GM21825 (cell line): ENCODE data around the gene SUGP1.

Experiments
- ATAC-seq: cut with Tn5 transposase; IDR thresholded peaks from one replicate; pipeline ENCODE4 v1.9.1; 2021; ENCODE audit warnings: mild to moderate bottlenecking, moderate library complexity; ENCODE audit not compliant: unreplicated experiment

SUGP1 gene

GRCh38 chr19:19342086-19343015, 22.0 kb upstream of the SUGP1 start:
- ATAC-seq: no peak

- no peak for ATAC-seq
Observed at GRCh38 chr19:19341026-19341425, 20.7 kb upstream of the SUGP1 start.

- ATAC-seq: no peak
Observed at GRCh38 chr19:19338082-19338481, 17.8 kb upstream of the SUGP1 start.

DNA sequence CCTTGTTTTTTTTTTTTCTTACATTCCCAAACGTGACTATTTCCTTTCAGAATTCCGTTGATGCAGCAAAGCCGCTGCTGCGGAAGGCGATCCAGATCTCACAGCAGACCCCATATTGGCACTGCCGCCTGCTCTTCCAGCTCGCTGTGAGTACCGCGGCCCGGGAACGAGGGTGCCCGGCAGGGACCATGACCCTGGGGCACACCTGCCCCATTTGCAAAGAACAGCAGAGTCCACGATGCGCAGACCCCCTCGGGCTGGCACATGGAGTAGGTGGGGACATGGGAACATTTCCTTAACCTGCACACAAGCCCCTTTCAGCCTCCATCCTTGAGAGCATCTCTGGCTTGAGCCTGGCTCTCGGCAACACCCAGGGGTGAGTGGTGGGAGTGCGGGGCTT, 16.8 kb upstream of the SUGP1 start:
- no peak for ATAC-seq

DNA sequence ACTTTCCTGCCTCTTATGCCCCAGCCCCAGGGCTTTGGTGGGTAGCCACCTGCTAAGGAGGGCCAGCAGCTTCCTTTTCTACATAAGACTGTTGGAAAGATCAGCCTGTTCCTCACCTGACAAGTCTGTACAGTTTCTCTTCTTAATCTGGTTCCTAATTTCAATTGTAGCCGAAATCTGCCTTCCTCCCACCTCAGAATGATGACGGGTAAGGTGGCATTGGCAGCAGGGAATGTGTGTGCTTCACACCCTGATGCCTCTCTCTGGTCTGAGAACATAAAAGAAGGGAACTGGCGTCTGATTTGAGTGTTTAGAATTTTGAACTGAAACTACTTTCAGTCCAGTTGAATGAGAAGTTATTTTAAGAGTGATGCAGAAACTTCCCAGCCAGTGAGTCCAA, 16.3 kb upstream of the SUGP1 start:
- ATAC-seq: no peak

GRCh38 chr19:19335408-19336158, 15.3 kb upstream of the SUGP1 start:
- no peak for ATAC-seq

- no peak for ATAC-seq
Observed at GRCh38 chr19:19334989-19335344, 14.7 kb upstream of the SUGP1 start.

DNA sequence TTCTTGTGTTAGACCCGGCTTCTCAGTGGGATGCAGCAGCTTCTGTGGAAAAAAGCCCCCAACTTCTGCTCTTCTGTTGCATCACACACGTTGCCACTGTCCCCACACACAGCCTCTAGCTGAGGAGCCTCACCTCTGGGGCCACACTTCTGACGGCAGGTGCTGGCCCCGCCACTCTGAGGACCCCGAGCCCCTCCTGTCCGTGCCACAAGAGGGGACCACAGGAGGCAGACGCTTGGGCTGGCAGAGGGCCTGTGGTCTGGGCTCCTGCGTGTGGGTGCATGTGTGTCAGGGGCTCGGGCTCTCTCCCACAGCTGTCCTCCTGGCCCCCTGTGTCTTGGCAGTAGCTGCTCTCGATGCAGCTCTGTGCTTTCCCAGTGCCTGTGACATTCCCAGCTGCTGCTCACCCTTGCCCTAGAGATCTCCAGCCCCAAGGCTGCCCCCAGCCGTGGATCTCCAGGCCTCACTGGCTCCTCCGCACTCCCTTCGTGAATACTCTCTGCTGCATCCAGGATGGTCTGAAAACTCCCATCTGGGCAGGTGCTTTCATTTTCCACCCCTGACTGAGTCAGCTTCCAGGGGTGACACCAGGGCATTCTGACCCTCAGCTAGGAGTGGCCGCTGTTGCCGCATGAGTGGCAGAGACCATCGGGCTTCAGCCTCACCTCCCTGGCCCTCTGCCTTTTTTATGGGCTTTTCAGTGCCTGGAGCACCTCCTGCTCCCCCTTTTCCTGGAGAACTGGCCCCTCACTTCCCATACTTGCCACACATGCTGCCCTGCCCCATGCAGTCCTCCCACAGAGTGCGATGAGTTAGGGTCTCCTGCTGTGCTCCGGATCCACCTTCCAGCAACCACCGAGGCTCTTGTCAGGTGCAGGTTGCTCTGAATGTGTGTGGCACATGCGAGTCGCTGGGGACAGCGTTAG, 14.0 kb upstream of the SUGP1 start:
- no peak for ATAC-seq

GRCh38 chr19:19329126-19329525, 8.8 kb upstream of the SUGP1 start:
- ATAC-seq: no peak

DNA sequence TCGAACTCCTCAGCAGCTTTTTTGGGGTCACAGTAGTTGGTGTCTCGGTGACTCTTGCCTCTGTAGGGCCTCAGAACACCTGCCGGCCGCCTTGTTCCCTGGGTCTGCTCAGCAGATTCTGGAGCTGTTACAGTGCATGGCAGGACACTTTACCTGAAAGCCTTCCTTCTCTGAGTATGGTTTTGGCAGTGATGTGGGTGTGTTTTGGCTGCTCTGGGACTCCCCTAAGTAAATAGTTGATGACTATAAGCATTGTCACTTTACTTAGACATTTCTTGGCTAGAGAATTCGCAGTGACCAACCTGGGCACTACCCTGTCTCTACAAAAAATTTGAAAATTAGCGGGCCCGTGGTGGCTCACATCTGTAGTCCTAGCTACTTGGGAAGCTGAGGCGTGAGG, 7.4 kb upstream of the SUGP1 start:
- ATAC-seq: no peak

- ATAC-seq: no peak
Observed at GRCh38 chr19:19324059-19324770, 3.9 kb upstream of the SUGP1 start.

DNA sequence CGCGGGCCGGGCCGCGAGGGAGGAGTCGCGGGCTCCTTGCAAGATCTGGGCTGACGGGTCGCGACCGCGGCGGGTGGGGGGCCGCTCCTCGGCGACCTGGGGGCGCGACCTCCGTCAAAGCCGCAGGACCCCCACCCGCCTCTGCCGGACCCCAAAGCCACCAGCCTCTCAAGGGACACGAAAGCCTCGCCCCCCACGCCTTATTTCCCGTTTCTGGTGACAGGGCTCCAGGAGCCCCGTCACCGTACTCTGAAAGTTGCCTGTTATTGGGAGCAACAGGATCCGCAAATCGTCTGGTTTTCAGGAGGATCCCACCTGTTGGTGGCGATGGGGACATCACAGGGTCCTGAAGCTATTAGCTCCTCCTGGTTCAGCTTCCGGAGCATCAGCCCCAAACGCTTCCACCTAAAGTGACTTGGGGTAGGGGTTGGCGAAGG, 850 bp upstream of the SUGP1 start:
- no peak for ATAC-seq

- ATAC-seq: peak; percentile 9
Observed at GRCh38 chr19:19319732-19320360, 463 bp downstream of the SUGP1 start.

DNA sequence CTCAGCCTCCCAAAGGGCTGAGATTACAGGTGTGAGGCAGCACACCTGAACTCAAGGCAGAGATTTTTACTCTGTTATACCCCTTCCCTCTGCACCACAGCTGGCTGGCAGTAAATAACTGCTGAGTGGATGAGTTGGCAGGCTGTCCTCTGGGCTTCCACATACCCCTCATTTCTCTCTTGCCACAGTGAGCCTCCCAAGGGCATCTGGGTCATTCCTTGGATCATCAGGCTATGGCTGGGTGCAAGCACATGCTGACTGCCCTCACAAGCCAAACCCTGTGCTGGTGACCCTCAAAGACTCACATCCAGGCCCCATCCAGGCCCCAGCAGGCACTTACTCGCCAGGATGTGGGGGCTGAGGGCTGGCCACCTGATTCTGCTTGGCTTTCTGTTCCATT, 4.2 kb downstream of the SUGP1 start:
- ATAC-seq: no peak

GRCh38 chr19:19315444-19315843, 4.9 kb downstream of the SUGP1 start:
- ATAC-seq: no peak

DNA sequence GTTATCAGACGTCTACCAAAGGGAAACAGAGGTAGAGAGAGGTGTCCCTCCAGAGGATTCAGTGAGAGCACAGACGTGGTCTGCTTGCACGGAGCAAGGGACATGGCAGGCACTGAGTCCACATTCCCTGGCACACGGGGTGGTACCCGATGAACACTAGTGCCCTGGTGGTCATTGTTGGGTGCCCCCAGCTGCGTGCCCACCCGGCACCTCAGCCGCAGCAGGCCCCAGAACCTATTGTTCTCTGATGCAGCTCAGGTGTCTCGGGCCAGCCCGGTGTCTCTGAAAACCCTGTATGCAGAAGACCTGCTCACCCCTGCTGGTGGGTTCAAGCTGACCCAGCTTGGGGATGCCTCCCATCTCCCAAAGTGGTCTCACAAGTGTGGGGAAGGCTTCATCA, 11.9 kb downstream of the SUGP1 start:
- no peak for ATAC-seq

GRCh38 chr19:19306191-19306590, 14.1 kb downstream of the SUGP1 start:
- ATAC-seq: no peak

- ATAC-seq: no peak
Observed at GRCh38 chr19:19305696-19306095, 14.6 kb downstream of the SUGP1 start.

DNA sequence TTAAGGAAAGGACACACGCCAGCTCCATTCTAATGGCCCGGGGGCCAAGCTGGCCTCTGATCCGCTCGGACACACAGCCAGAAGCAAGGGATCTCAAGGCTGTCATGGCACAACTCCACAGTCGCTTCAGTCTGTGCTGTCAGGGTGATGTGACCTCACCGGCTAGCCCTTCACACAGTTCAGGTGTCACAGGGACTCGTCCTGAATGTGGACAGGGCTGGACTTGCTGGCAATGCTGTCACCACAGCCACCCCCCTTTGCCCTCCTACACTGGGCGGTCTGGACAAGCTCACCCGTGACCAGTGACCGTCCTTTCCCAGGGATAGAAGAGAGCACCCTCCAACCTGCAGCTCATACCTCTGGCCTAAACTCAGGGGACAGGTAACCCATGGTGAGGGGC, 15.2 kb downstream of the SUGP1 start:
- no peak for ATAC-seq
